Measurements from ENCODE around the gene PNPO. TPM values are rescaled to one million over a fixed set of nuclear protein-coding genes. Genes with fewer than 3 reads are reported as not detected.

PNPO gene
- total and polyA plus RNA-seq, 2 of the 13 experiments (the other 11 are each of a cell fraction or from before 2014, with no cell fraction given): 47.9 to 63.3 TPM

DNA sequence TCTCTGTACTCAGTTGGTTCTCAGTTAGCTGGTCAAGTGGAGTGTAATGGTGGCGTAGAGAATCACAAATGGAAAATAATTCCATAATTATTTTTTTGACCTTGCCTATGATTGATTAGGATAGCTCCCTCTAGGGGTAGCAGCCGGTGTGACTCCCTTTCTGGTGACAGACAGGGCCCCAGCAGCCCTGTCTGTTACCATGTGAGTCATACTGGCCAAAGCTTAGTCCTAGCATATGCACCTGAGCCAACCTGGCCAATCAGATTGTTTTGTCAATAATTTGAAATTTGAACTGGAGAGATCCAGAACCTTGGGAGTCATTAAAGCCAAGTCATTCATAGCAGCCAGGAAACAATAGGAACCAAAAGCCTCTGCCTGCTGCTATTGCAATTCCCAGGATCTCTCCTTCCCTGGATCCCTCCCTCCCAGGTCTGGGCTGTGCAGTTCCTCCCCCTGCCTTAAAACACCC lies 5.6 kb downstream of the PNPO start (continued):
- TF ChIP-seq, protein P1, sequence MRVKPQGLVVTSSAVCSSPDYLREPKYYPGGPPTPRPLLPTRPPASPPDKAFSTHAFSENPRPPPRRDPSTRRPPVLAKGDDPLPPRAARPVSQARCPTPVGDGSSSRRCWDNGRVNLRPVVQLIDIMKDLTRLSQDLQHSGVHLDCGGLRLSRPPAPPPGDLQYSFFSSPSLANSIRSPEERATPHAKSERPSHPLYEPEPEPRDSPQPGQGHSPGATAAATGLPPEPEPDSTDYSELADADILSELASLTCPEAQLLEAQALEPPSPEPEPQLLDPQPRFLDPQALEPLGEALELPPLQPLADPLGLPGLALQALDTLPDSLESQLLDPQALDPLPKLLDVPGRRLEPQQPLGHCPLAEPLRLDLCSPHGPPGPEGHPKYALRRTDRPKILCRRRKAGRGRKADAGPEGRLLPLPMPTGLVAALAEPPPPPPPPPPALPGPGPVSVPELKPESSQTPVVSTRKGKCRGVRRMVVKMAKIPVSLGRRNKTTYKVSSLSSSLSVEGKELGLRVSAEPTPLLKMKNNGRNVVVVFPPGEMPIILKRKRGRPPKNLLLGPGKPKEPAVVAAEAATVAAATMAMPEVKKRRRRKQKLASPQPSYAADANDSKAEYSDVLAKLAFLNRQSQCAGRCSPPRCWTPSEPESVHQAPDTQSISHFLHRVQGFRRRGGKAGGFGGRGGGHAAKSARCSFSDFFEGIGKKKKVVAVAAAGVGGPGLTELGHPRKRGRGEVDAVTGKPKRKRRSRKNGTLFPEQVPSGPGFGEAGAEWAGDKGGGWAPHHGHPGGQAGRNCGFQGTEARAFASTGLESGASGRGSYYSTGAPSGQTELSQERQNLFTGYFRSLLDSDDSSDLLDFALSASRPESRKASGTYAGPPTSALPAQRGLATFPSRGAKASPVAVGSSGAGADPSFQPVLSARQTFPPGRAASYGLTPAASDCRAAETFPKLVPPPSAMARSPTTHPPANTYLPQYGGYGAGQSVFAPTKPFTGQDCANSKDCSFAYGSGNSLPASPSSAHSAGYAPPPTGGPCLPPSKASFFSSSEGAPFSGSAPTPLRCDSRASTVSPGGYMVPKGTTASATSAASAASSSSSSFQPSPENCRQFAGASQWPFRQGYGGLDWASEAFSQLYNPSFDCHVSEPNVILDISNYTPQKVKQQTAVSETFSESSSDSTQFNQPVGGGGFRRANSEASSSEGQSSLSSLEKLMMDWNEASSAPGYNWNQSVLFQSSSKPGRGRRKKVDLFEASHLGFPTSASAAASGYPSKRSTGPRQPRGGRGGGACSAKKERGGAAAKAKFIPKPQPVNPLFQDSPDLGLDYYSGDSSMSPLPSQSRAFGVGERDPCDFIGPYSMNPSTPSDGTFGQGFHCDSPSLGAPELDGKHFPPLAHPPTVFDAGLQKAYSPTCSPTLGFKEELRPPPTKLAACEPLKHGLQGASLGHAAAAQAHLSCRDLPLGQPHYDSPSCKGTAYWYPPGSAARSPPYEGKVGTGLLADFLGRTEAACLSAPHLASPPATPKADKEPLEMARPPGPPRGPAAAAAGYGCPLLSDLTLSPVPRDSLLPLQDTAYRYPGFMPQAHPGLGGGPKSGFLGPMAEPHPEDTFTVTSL (CRISPR knock-in tag; IDR thresholded peaks at IDR 0.05; ENCODE audit: borderline replicate concordance): no peak
- TF ChIP-seq, protein P2, sequence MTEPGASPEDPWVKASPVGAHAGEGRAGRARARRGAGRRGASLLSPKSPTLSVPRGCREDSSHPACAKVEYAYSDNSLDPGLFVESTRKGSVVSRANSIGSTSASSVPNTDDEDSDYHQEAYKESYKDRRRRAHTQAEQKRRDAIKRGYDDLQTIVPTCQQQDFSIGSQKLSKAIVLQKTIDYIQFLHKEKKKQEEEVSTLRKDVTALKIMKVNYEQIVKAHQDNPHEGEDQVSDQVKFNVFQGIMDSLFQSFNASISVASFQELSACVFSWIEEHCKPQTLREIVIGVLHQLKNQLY (CRISPR knock-in tag; IDR thresholded peaks at IDR 0.05): no peak
- TF ChIP-seq KAT7 (CRISPR knock-in tag; IDR thresholded peaks at IDR 0.05; ENCODE audit: borderline replicate concordance) (no peak), ZNF749 (CRISPR knock-in tag; IDR thresholded peaks at IDR 0.05; ENCODE audit: borderline replicate concordance) (no peak), ZNF350 (CRISPR knock-in tag; IDR thresholded peaks at IDR 0.05; ENCODE audit: borderline replicate concordance, low read depth) (no peak), ZBTB42 (CRISPR knock-in tag; IDR thresholded peaks at IDR 0.05) (no peak), ZNF549 (CRISPR knock-in tag; IDR thresholded peaks at IDR 0.05) (no peak), ZNF335 (CRISPR knock-in tag; IDR thresholded peaks at IDR 0.05) (no peak), JDP2 (CRISPR knock-in tag; IDR thresholded peaks at IDR 0.05; ENCODE audit: borderline replicate concordance) (no peak), ARHGAP35 (CRISPR knock-in tag; IDR thresholded peaks at IDR 0.05; ENCODE audit: borderline replicate concordance) (no peak), SMC3 (IDR thresholded peaks at IDR 0.05; ENCODE audit: low read length) (peak; percentile 45; the same call in 1 of the 2 replicates), KDM4B (CRISPR knock-in tag; IDR thresholded peaks at IDR 0.05) (no peak), ZFP36L1 (CRISPR knock-in tag; IDR thresholded peaks at IDR 0.05) (no peak)
- TF ChIP-seq, protein P3, sequence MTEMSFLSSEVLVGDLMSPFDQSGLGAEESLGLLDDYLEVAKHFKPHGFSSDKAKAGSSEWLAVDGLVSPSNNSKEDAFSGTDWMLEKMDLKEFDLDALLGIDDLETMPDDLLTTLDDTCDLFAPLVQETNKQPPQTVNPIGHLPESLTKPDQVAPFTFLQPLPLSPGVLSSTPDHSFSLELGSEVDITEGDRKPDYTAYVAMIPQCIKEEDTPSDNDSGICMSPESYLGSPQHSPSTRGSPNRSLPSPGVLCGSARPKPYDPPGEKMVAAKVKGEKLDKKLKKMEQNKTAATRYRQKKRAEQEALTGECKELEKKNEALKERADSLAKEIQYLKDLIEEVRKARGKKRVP (CRISPR knock-in tag; IDR thresholded peaks at IDR 0.05): no peak
- TF ChIP-seq, protein P4, sequence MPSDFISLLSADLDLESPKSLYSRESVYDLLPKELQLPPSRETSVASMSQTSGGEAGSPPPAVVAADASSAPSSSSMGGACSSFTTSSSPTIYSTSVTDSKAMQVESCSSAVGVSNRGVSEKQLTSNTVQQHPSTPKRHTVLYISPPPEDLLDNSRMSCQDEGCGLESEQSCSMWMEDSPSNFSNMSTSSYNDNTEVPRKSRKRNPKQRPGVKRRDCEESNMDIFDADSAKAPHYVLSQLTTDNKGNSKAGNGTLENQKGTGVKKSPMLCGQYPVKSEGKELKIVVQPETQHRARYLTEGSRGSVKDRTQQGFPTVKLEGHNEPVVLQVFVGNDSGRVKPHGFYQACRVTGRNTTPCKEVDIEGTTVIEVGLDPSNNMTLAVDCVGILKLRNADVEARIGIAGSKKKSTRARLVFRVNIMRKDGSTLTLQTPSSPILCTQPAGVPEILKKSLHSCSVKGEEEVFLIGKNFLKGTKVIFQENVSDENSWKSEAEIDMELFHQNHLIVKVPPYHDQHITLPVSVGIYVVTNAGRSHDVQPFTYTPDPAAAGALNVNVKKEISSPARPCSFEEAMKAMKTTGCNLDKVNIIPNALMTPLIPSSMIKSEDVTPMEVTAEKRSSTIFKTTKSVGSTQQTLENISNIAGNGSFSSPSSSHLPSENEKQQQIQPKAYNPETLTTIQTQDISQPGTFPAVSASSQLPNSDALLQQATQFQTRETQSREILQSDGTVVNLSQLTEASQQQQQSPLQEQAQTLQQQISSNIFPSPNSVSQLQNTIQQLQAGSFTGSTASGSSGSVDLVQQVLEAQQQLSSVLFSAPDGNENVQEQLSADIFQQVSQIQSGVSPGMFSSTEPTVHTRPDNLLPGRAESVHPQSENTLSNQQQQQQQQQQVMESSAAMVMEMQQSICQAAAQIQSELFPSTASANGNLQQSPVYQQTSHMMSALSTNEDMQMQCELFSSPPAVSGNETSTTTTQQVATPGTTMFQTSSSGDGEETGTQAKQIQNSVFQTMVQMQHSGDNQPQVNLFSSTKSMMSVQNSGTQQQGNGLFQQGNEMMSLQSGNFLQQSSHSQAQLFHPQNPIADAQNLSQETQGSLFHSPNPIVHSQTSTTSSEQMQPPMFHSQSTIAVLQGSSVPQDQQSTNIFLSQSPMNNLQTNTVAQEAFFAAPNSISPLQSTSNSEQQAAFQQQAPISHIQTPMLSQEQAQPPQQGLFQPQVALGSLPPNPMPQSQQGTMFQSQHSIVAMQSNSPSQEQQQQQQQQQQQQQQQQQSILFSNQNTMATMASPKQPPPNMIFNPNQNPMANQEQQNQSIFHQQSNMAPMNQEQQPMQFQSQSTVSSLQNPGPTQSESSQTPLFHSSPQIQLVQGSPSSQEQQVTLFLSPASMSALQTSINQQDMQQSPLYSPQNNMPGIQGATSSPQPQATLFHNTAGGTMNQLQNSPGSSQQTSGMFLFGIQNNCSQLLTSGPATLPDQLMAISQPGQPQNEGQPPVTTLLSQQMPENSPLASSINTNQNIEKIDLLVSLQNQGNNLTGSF (CRISPR knock-in tag; IDR thresholded peaks at IDR 0.05): no peak
- TF ChIP-seq, protein P5, sequence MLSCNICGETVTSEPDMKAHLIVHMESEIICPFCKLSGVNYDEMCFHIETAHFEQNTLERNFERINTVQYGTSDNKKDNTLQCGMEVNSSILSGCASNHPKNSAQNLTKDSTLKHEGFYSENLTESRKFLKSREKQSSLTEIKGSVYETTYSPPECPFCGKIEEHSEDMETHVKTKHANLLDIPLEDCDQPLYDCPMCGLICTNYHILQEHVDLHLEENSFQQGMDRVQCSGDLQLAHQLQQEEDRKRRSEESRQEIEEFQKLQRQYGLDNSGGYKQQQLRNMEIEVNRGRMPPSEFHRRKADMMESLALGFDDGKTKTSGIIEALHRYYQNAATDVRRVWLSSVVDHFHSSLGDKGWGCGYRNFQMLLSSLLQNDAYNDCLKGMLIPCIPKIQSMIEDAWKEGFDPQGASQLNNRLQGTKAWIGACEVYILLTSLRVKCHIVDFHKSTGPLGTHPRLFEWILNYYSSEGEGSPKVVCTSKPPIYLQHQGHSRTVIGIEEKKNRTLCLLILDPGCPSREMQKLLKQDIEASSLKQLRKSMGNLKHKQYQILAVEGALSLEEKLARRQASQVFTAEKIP (CRISPR knock-in tag; IDR thresholded peaks at IDR 0.05; ENCODE audit: borderline replicate concordance): no peak
